ENCODE measurements around the gene WDFY2. TPM values are rescaled to one million over a fixed set of nuclear protein-coding genes. Genes with fewer than 3 reads are reported as not detected.
A peak's percentile ranks its signal among the peaks of the same experiment; 100 is the strongest.
"Not testable (repeated sequence)": the region's sequence is repeated elsewhere in the genome, so short reads cannot be mapped to it uniquely, and the experiment has no call there.

Gene WDFY2
- total RNA-seq, 1 donor from 2014 or later = 9.1 TPM

GRCh38 chr13:51666374-51666773 lies 82.1 kb downstream of the WDFY2 start:
- no peak for DNase-seq (ENCODE audit: low read depth)

GRCh38 chr13:51666839-51667238 lies 82.6 kb downstream of the WDFY2 start:
- DNase-seq (ENCODE audit: low read depth) = no peak

GRCh38 chr13:51668580-51669195 lies 84.4 kb downstream of the WDFY2 start:
- no peak for DNase-seq (ENCODE audit: low read depth)

- no peak for DNase-seq (ENCODE audit: low read depth)
Measured at GRCh38 chr13:51673165-51673564, 88.9 kb downstream of the WDFY2 start.

- peak; percentile 28 for DNase-seq (ENCODE audit: low read depth)
Measured at GRCh38 chr13:51674276-51674675, 90.0 kb downstream of the WDFY2 start.

- no peak for DNase-seq (ENCODE audit: low read depth)
Measured at GRCh38 chr13:51675385-51675784, 91.1 kb downstream of the WDFY2 start.

- DNase-seq (ENCODE audit: low read depth) = no peak
Measured at GRCh38 chr13:51675877-51676276, 91.6 kb downstream of the WDFY2 start.

GRCh38 chr13:51676739-51677138 lies 92.5 kb downstream of the WDFY2 start:
- no peak for DNase-seq (ENCODE audit: low read depth)

- no peak for DNase-seq (ENCODE audit: low read depth)
Measured at GRCh38 chr13:51678420-51678819, 94.2 kb downstream of the WDFY2 start.

GRCh38 chr13:51679616-51680015 lies 95.4 kb downstream of the WDFY2 start:
- peak; percentile 9 for DNase-seq (ENCODE audit: low read depth)

GRCh38 chr13:51681037-51681678 lies 96.9 kb downstream of the WDFY2 start:
- peak; percentile 69 for DNase-seq (ENCODE audit: low read depth)

GRCh38 chr13:51682686-51683085 lies 98.4 kb downstream of the WDFY2 start:
- DNase-seq (ENCODE audit: low read depth) = no peak

- peak; percentile 3 for DNase-seq (ENCODE audit: low read depth)
Measured at GRCh38 chr13:51683597-51683996, 99.3 kb downstream of the WDFY2 start.

- no peak for DNase-seq (ENCODE audit: low read depth)
Measured at GRCh38 chr13:51684076-51684475, 99.8 kb downstream of the WDFY2 start.

GRCh38 chr13:51687947-51688714 lies 103.9 kb downstream of the WDFY2 start:
- no peak for DNase-seq (ENCODE audit: low read depth)

GRCh38 chr13:51688937-51689662 lies 104.8 kb downstream of the WDFY2 start:
- no peak for DNase-seq (ENCODE audit: low read depth)

- DNase-seq (ENCODE audit: low read depth) = peak; percentile 12
Measured at GRCh38 chr13:51689663-51689996, 105.4 kb downstream of the WDFY2 start.

- DNase-seq (ENCODE audit: low read depth) = not testable (repeated sequence)
Measured at GRCh38 chr13:51695677-51696076, 111.4 kb downstream of the WDFY2 start.

- DNase-seq (ENCODE audit: low read depth) = no peak
Measured at GRCh38 chr13:51697181-51697580, 112.9 kb downstream of the WDFY2 start.

GRCh38 chr13:51697855-51698254 lies 113.6 kb downstream of the WDFY2 start:
- DNase-seq (ENCODE audit: low read depth) = no peak

- DNase-seq (ENCODE audit: low read depth) = no peak
Measured at GRCh38 chr13:51698352-51698751, 114.1 kb downstream of the WDFY2 start.

All from renal cortical epithelial cell (primary cell).